T-helper 1 cell (primary cell): ENCODE measurements around the gene MAP7D2.

Experiments
- DNase-seq, 5 donors: peaks; one replicate each; pipeline ENCODE4 v3.0.0-alpha.2; 2012 to 2020

Gene MAP7D2

GRCh38 chrX:19964017-19964710, 152.5 kb downstream of the MAP7D2 start:
- peak in 1 of 5 donors; percentile 33 for DNase-seq

- no peak for DNase-seq
These were observed 155.8 kb downstream of the MAP7D2 start for GRCh38 chrX:19960913-19961312.

DNA sequence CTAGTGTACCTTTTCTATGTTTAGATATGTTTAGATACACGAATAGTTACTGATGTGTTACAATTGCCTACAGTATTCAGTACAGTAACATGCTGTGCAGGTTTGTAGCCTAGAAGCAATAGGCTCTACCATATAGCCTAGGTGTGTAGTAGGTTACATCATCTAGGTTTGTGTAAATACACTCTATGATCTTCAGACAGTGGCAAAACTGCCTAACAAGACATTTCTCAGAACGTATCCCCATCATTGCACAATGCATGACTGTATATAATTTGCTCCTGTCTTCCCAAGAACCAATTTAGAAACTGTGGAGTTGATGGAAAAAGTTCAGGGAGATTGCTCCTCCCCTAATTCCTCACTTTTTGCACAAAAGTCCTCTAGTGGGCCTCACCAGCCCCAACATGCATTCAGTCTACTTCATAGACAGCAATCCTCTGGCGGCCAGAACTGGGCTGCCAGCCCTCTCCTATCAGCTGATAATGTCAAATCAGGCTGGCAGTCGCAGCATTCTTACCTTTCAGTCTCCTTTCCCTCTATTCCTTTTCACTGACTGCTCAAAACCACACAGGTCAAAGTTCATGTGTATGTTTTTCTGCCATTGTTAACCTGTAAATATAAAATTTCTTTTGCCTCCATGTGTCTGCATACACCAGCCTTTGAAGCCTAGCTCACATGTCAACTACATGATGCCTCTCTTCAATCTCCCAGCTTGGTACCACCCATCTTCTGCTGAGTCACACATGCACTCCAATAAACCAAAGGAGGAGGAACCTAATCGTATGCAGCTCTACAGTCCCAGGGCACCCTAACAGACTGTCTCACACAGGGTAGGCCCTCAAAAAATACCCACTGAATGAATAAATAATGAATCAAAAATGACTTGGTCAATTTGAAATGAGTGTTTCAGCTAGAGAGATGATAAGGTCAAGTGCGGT, 157.9 kb downstream of the MAP7D2 start:
- DNase-seq: no peak

GRCh38 chrX:19956923-19957322, 159.8 kb downstream of the MAP7D2 start:
- no peak for DNase-seq
